Smooth muscle cell (in vitro differentiated cells): ENCODE results near the gene TGFBR3L. TPM values are rescaled to one million over a fixed set of nuclear protein-coding genes. Genes with fewer than 3 reads are reported as not detected.
A peak's percentile ranks its signal among the peaks of the same experiment; 100 is the strongest.

Source experiments
- DNase-seq: peaks from one replicate; lab custom pipeline; 2025; ENCODE audit not compliant: unreplicated experiment; lab: John Stamatoyannopoulos, UW
- H2AFZ ChIP-seq: fragments of 200-600 bp; sonication (generic); 2 replicates; pipeline ENCODE4 v1.6.0; 2016; ENCODE audit warnings: antibody characterized with exemption, low read depth, mild to moderate bottlenecking
- H3F3A ChIP-seq: fragments of 200-600 bp; sonication (generic); 2 replicates; pipeline ENCODE4 v1.6.0; 2017; ENCODE audit warnings: antibody characterized with exemption, low read depth
- H3K27ac ChIP-seq: fragments of 200-600 bp; sonication (generic); 2 replicates; pipeline ENCODE4 v1.5.1; 2016; ENCODE audit warnings: low read depth, mild to moderate bottlenecking
- H3K27me3 ChIP-seq: fragments of 200-600 bp; sonication (generic); 2 replicates; pipeline ENCODE4 v1.6.1; 2016; ENCODE audit warnings: low read depth, mild to moderate bottlenecking
- H3K36me3 ChIP-seq: fragments of 200-600 bp; sonication (generic); 2 replicates; pipeline ENCODE4 v1.5.1; 2016; ENCODE audit warnings: low read depth
- H3K4me1 ChIP-seq: fragments of 200-600 bp; sonication (generic); 2 replicates; pipeline ENCODE4 v1.5.1; 2016; ENCODE audit warnings: low read depth
- H3K4me2 ChIP-seq: fragments of 200-600 bp; sonication (generic); 2 replicates; pipeline ENCODE4 v1.6.0; 2016; ENCODE audit warnings: mild to moderate bottlenecking
- H3K4me3 ChIP-seq: fragments of 200-600 bp; sonication (generic); 2 replicates; pipeline ENCODE4 v1.5.1; 2016; ENCODE audit warnings: mild to moderate bottlenecking
- H3K79me2 ChIP-seq: fragments of 200-600 bp; sonication (generic); 2 replicates; pipeline ENCODE4 v1.6.0; 2016; ENCODE audit warnings: low read depth, mild to moderate bottlenecking
- H3K9ac ChIP-seq: fragments of 200-600 bp; sonication (generic); 2 replicates; pipeline ENCODE4 v1.6.0; 2016; ENCODE audit warnings: low read depth
- H3K9me3 ChIP-seq: fragments of 200-600 bp; sonication (generic); replicated peaks from 2 replicates; pipeline ENCODE4 v1.5.1; 2016; ENCODE audit warnings: low read depth
- H4K20me1 ChIP-seq: fragments of 200-600 bp; sonication (generic); 2 replicates; pipeline ENCODE4 v1.6.0; 2016; ENCODE audit warnings: low read depth
- CTCF ChIP-seq: fragments of 200-600 bp; sonication (generic); IDR thresholded peaks from 2 replicates; pipeline ENCODE4 v1.5.1; 2017; ENCODE audit warnings: borderline replicate concordance, mild to moderate bottlenecking, antibody characterized with exemption; ENCODE audit not compliant: insufficient read depth, poor library complexity, severe bottlenecking
- WGBS: methylation state at CpG from one replicate; pipeline ENCODE4 v1.1.7; 2016; ENCODE audit warnings: low lambda C conversion rate; 5-methylcytosine and 5-hydroxymethylcytosine counted together
- polyA plus RNA-seq: library from polyadenylated mRNA; unstranded; fragments of >200 nt; fragmentation: Nextera tagmentation; extraction: Ambion mirVana; gene quantifications from 2 replicates; pipeline ENCODE4 v1.2.1, GENCODE V29; 2016
- total RNA-seq: library from RNA; depleted of rRNA; stranded (reverse); fragments of >200 nt; gene quantifications from 2 replicates; pipeline ENCODE4 v1.2.3, GENCODE V29; 2014

TGFBR3L gene
- total and polyA plus RNA-seq, 2 experiments from 2014 or later = 20.7 to 46.6 TPM

GRCh38 chr19:7932930-7933300 is 18.3 kb downstream of the TGFBR3L start:
- H3K27ac ChIP-seq = no peak overlapping the region
- no peaks in the 10 kb centered on the region for H3K9me3 ChIP-seq
- 96% methylated on average over 8 of the region's 10 CpGs for WGBS
- H2AFZ ChIP-seq = no peak overlapping the region
- H3K36me3 ChIP-seq = no peaks in the 10 kb centered on the region
- no peak overlapping the region for H3K9ac ChIP-seq
- H3F3A ChIP-seq = peaks cover 10% of the 10 kb centered on the region
- no peaks in the 10 kb centered on the region for H4K20me1 ChIP-seq
- H3K4me1 ChIP-seq = no peaks in the 10 kb centered on the region
- H3K79me2 ChIP-seq = no peaks in the 10 kb centered on the region
- H3K27me3 ChIP-seq = no peaks in the 10 kb centered on the region
- no peak overlapping the region for H3K4me2 ChIP-seq
- TF ChIP-seq CTCF = no peak
- DNase-seq = no peak
- H3K4me3 ChIP-seq = no peak overlapping the region

GRCh38 chr19:7933411-7933810 is 18.8 kb downstream of the TGFBR3L start:
- Histone ChIP-seq H4K20me1 (no peaks in the 10 kb centered on the region), H3K79me2 (peaks cover 4% of the 10 kb centered on the region), H3F3A (peaks cover 10% of the 10 kb centered on the region), H3K27ac (no peak overlapping the region), H3K36me3 (no peaks in the 10 kb centered on the region), H3K4me2 (no peak overlapping the region), H2AFZ (no peak overlapping the region), H3K9me3 (no peaks in the 10 kb centered on the region), H3K27me3 (no peaks in the 10 kb centered on the region), H3K4me1 (no peaks in the 10 kb centered on the region), H3K4me3 (no peak overlapping the region), H3K9ac (no peak overlapping the region)
- DNase-seq = no peak
- TF ChIP-seq CTCF = peak; percentile 32
- 92% methylated on average over 14 of the region's 14 CpGs for WGBS

- no peaks in the 10 kb centered on the region for H3K9me3 ChIP-seq
- DNase-seq = no peak
- peaks cover 4% of the 10 kb centered on the region for H3K79me2 ChIP-seq
- no peak overlapping the region for H3K4me2 ChIP-seq
- no peak overlapping the region for H3K4me3 ChIP-seq
- no peak for TF ChIP-seq CTCF
- H3K4me1 ChIP-seq = no peaks in the 10 kb centered on the region
- no peak overlapping the region for H2AFZ ChIP-seq
- H3K27me3 ChIP-seq = no peaks in the 10 kb centered on the region
- peaks cover 10% of the 10 kb centered on the region for H3F3A ChIP-seq
- H3K9ac ChIP-seq = no peak overlapping the region
- no peak overlapping the region for H3K27ac ChIP-seq
- H4K20me1 ChIP-seq = no peaks in the 10 kb centered on the region
- no peaks in the 10 kb centered on the region for H3K36me3 ChIP-seq
- 96% methylated on average over 49 of the region's 55 CpGs for WGBS
Measured at GRCh38 chr19:7933828-7934725, 19.4 kb downstream of the TGFBR3L start.

GRCh38 chr19:7934766-7935165 is 20.1 kb downstream of the TGFBR3L start:
- no peak overlapping the region for H3K4me3 ChIP-seq
- H3F3A ChIP-seq = peaks cover 5% of the 10 kb centered on the region
- H3K79me2 ChIP-seq = peaks cover 4% of the 10 kb centered on the region
- no peaks in the 10 kb centered on the region for H4K20me1 ChIP-seq
- no peak overlapping the region for H3K4me2 ChIP-seq
- H3K9me3 ChIP-seq = no peaks in the 10 kb centered on the region
- H3K36me3 ChIP-seq = no peaks in the 10 kb centered on the region
- no peak overlapping the region for H3K27ac ChIP-seq
- H3K4me1 ChIP-seq = no peaks in the 10 kb centered on the region
- DNase-seq = no peak
- TF ChIP-seq CTCF = no peak
- no peak overlapping the region for H3K9ac ChIP-seq
- no peak overlapping the region for H2AFZ ChIP-seq
- WGBS = 91% methylated on average over 21 of the region's 21 CpGs
- H3K27me3 ChIP-seq = no peaks in the 10 kb centered on the region
